HepG2 (cell line): ENCODE measurements around the gene STEAP1. TPM values are rescaled to one million over a fixed set of nuclear protein-coding genes. Genes with fewer than 3 reads are reported as not detected.

ENCODE experiments used
- ATAC-seq: fragments of 200-7000 bp; cut with Tn5 transposase; 3 replicates; pipeline ENCODE4 v1.9.1; 2020; ENCODE audit warnings: mild to moderate bottlenecking, moderate library complexity
- BruUV-seq: library from RNA; stranded (reverse); fragments of 400-500 nt; replicated peaks from 2 replicates; lab custom pipeline; 2021; lab: Mats Ljungman, UMichigan
- CTCF ChIA-PET: fragments of 300-600 bp; formaldehyde crosslinking; extraction: SDS; loops from one replicate; lab custom pipeline; 2021; ENCODE audit warnings: low total read pairs, inconsistent platforms, low intra/inter-chr PET ratio; lab: Yijun Ruan, JAX
- POLR2A ChIA-PET: fragments of 350-600 bp; sonication (Branson Sonifier 250); formaldehyde crosslinking; loops from one replicate; lab custom pipeline; 2020; ENCODE audit warnings: antibody characterized with exemption, inconsistent platforms; lab: Yijun Ruan, JAX
- DNase-seq: peaks from one replicate; pipeline ENCODE4 v3.0.0-alpha.2; 2015; ENCODE audit warnings: low spot score
- FAIRE-seq: peaks from 3 replicates; lab custom pipeline; 2011; peaks lifted over from hg19 to GRCh38; lab: Jason Lieb, UNC
- H2AFZ ChIP-seq: one replicate; pipeline ENCODE4 v1.6.1; 2011; ENCODE audit warnings: low read length, inconsistent platforms
- H3K27ac ChIP-seq: fragments of 300-600 bp; 3 replicates; pipeline ENCODE4 v1.8.0; 2011; ENCODE audit warnings: mixed run types, mild to moderate bottlenecking, mixed read lengths, low read length, inconsistent platforms; ENCODE audit not compliant: insufficient read depth; ENCODE audit errors: extremely low read length
- H3K27me3 ChIP-seq, 2 experiments: fragments of 200-600 bp in 1 of 2; 2 replicates in 1 of 2; 3 replicates in 1 of 2; pipeline versions ENCODE4 v1.6.0 to v1.8.0; 2011; ENCODE audit warnings: low read length in 2 of 2, mild to moderate bottlenecking in 2 of 2, moderate library complexity in 2 of 2, inconsistent platforms in 1 of 2; ENCODE audit not compliant: insufficient read depth in 2 of 2, control insufficient read depth in 1 of 2
- H3K36me3 ChIP-seq, 2 experiments: fragments of 200-600 bp in 1 of 2; replicated peaks in 1 of 2; 2 replicates in 1 of 2; 3 replicates in 1 of 2; pipeline versions ENCODE4 v1.5.1 to v1.8.0; 2011; ENCODE audit warnings: low read length in 2 of 2, inconsistent platforms in 1 of 2; ENCODE audit not compliant: insufficient read depth in 2 of 2, control insufficient read depth in 1 of 2
- H3K4me1 ChIP-seq: 2 replicates; pipeline ENCODE4 v1.5.1; 2012; ENCODE audit warnings: low read length, inconsistent platforms; ENCODE audit not compliant: insufficient read depth
- H3K4me2 ChIP-seq: 2 replicates; pipeline ENCODE4 v1.6.0; 2011; ENCODE audit warnings: low read depth, low read length, inconsistent platforms
- H3K4me3 ChIP-seq, 3 experiments: fragments of 200-600 bp in 1 of 3; sonication (generic), shearing (Covaris generic) in 1 of 3; replicated peaks in 1 of 3; 2 replicates each; pipeline ENCODE4 v1.5.1; 2011 to 2016; ENCODE audit warnings: low read length in 3 of 3, inconsistent platforms in 2 of 3, low read depth in 2 of 3, mild to moderate bottlenecking in 2 of 3, control low read depth in 1 of 3, mixed read lengths in 1 of 3; ENCODE audit not compliant: insufficient read depth in 1 of 3
- H3K79me2 ChIP-seq: one replicate; pipeline ENCODE4 v1.6.1; 2011; ENCODE audit warnings: low read length, inconsistent platforms; ENCODE audit not compliant: insufficient read depth
- H3K9ac ChIP-seq: 2 replicates; pipeline ENCODE4 v1.6.0; 2011; ENCODE audit warnings: mild to moderate bottlenecking, low read depth, low read length, inconsistent platforms; ENCODE audit not compliant: insufficient read depth
- H3K9me3 ChIP-seq: 2 replicates; pipeline ENCODE4 v1.5.1; 2012; ENCODE audit warnings: mild to moderate bottlenecking, low read length
- H4K20me1 ChIP-seq: 2 replicates; pipeline ENCODE4 v1.6.0; 2011; ENCODE audit warnings: inconsistent platforms, mild to moderate bottlenecking, low read length, moderate library complexity; ENCODE audit not compliant: insufficient read depth
- BRCA1 ChIP-seq: sonication (generic); formaldehyde crosslinking; IDR thresholded peaks from 2 replicates; pipeline ENCODE4 v1.4.0; 2020; ENCODE audit warnings: missing genetic modification reagents
- WGBS: methylation state at CpG from one replicate; pipeline ENCODE4 v1.1.6; 2017; ENCODE audit warnings: low lambda C conversion rate; 5-methylcytosine and 5-hydroxymethylcytosine counted together
- in situ Hi-C: cut with HindIII; loops from 2 replicates; pipeline ENCODE4 v1.10.0; 2017; ENCODE audit warnings: low pct_unique_long_range_greater_than_20kb; ENCODE audit not compliant: extremely low pct_ligation_motif_present
- intact Hi-C: fragments of 100-400 bp; cut with micrococcal nuclease; formaldehyde crosslinking; loops from one replicate; pipeline ENCODE4 v1.10.0; 2022; ENCODE audit not compliant: unreplicated experiment
- polyA plus RNA-seq, 8 experiments: library from polyadenylated mRNA; depleted of rRNA in 3 of 8; stranded (reverse) in 7 of 8; unstranded in 1 of 8; fragments of >200 nt; fragmentation: Illumina TruSeq in 4 of 8; extraction: Trizol in 4 of 8; gene quantifications; 2 replicates each; pipeline versions ENCODE4 v1.2.1 to v1.2.3, GENCODE V29; 2011 to 2016; ENCODE audit warnings: low read depth in 4 of 8, missing spikeins in 1 of 8, mixed read lengths in 1 of 8; ENCODE audit not compliant: insufficient read depth in 1 of 8
- total RNA-seq, 5 experiments: library from RNA; depleted of rRNA; stranded (reverse); fragments of >200 nt; fragmentation: Illumina TruSeq; extraction: Trizol; gene quantifications; 2 replicates each; pipeline ENCODE4 v1.2.3, GENCODE V29; 2016; ENCODE audit warnings: low read depth in 1 of 5
- TF ChIP-seq, protein P1 (sequence below): sonication (generic); formaldehyde crosslinking; IDR thresholded peaks from 2 replicates; pipeline ENCODE4 v1.4.0; 2020; ENCODE audit warnings: missing genetic modification reagents

The STEAP1 gene
- total and polyA plus RNA-seq, 2 of the 13 experiments (the other 11 are each of a cell fraction or from before 2014, with no cell fraction given) = 23.2 to 24.2 TPM

DNA sequence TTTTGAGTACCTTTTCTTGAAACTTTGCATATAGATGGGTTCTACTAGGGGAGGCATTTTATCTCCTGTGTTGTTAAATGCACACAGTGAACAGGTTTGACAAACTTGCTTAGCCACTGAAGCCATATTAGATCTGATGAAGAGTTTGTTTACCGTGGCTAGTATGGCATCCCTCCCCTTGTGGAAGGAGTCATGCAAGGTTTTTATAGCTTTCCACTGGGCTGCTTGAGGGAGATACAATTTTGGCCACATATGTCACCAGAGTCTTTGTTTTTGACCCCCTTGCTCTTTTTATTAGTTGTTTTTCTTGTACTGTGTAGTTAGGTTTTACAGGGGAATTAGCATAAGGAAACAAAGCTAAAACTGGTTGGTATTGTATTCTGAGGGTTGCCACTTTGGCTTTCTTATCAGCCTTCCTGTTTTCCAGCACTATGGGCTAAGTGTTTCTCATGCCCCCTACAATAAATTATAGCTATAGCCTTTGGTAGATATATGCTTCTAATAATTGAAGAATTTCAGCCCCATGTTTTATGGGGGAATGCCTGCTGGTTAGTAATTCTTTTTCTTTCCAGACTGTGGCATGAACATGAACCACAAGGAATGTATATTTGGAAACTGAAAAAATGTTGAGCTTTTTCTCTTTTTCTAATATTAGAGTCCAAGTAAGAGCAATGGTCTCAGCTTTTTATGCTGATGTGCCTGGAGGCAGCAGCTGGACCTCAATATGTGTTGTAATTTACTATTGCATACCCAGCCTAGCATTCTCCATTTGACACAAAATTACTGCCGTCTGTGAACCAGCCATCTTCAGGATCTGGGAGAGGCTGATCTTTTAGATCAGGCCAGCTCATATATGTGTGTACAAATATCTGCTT, 38.8 kb downstream of the STEAP1 start (continued):
- TF ChIP-seq, protein P1, sequence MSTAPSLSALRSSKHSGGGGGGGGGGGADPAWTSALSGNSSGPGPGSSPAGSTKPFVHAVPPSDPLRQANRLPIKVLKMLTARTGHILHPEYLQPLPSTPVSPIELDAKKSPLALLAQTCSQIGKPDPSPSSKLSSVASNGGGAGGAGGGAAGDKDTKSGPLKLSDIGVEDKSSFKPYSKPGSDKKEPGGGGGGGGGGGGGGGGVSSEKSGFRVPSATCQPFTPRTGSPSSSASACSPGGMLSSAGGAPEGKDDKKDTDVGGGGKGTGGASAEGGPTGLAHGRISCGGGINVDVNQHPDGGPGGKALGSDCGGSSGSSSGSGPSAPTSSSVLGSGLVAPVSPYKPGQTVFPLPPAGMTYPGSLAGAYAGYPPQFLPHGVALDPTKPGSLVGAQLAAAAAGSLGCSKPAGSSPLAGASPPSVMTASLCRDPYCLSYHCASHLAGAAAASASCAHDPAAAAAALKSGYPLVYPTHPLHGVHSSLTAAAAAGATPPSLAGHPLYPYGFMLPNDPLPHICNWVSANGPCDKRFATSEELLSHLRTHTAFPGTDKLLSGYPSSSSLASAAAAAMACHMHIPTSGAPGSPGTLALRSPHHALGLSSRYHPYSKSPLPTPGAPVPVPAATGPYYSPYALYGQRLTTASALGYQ (CRISPR knock-in tag) = no peak
- TF ChIP-seq, all 625 proteins: peak for 0

DNA sequence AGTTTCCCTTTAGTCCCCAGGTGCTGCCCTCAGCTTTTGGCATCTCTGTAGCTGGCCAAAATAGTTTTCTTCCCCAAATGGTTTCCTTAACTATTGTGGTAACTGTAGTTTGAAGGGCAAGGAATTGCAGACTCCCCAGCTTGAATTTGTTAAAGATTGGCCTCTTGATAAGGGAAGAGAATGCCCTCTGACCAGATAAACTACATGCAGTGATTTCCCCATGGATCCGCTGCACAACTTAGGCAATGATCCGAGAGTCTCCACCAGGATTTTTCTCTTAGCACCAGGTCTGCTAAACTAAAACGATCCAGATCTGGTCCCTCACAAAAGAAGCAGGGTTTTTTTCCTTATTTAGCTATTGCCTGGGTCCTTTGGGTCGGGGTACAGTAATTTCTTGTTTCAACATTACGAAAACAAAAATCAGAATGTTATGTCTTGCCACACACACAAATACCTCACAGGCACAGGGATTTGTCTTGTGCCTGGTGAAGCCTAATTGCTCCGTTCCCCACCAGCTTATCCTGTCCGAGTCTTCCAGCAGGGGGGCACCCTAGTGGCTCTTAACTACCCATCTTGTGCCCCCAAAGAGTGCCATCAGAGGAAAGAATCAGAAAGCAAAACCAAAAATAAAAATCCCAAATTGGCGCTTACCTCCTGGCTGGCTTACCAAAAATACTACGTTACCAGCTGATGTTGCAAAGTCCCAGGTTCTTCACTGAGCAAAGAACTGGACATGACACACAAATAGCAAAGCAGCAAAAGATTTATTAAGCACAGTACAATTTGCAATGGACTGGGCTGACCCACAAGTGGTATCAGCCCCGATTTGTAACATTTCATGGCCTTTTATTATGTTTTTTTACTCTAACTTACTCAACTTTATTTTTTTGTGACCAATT, 40.9 kb downstream of the STEAP1 start:
- in situ Hi-C loops = no loop called here
- no TSS peak for BruUV-seq
- Histone ChIP-seq H3K4me2 (0 out of 2 replicates have a peak overlapping the region, but pooled peaks have one; percentile 16), H2AFZ (peak overlapping the region; percentile 33), H3K79me2 (no peaks in the 10 kb centered on the region), H4K20me1 (no peaks in the 10 kb centered on the region), H3K27ac (no peak overlapping the region), H3K4me1 (0 out of 2 replicates have a peak, but pooled peaks cover 15% of the 10 kb centered on the region), H3K9ac (no peak overlapping the region), H3K27me3 (no peaks in the 10 kb centered on the region), H3K36me3 (no peaks in the 10 kb centered on the region), H3K9me3 (peaks cover 20% of the 10 kb centered on the region), H3K4me3 (no peak overlapping the region)
- FAIRE-seq = no peak
- no peak for DNase-seq
- ATAC-seq = peak; percentile 38
- ChIA-PET POLR2A (interaction anchor here (2.0 to 5.7 kb wide), 2 partner anchors 16 to 17 kb away, joined by 7 to 31 read pairs; partner anchors contain the start of gene STEAP2), CTCF (no interaction called here)
- no peak for TF ChIP-seq BRCA1 (CRISPR knock-in tag)
- intact Hi-C loops = no loop called here
- 31% methylated on average over 10 of the region's 10 CpGs for WGBS
